Measurements from ENCODE around the gene IGF2. TPM values are rescaled to one million over a fixed set of nuclear protein-coding genes. Genes with fewer than 3 reads are reported as not detected.

The IGF2 gene
- total RNA-seq, 1 donor from 2014 or later, result 110 TPM

- no peak for DNase-seq (ENCODE audit: low spot score)
- H3K9me3 Mint-ChIP-seq (ENCODE audit: low read depth), result no peaks in the 10 kb centered on the region
- no peak for TF ChIP-seq CTCF (IDR thresholded peaks at IDR 0.05)
- H3K4me3 Mint-ChIP-seq (ENCODE audit: unreplicated experiment), result no peak within 1 kb of the TSS
- no peaks in the 10 kb centered on the region for H3K36me3 Mint-ChIP-seq (ENCODE audit: low read depth)
- no peaks in the 10 kb centered on the region for H3K27me3 Mint-ChIP-seq (ENCODE audit: low read depth)
- H3K4me1 Mint-ChIP-seq (ENCODE audit: low read depth), result no peaks in the 10 kb centered on the region
- H3K27ac Mint-ChIP-seq (ENCODE audit: unreplicated experiment), result no peak within 1 kb of the TSS
These were observed 21.6 kb upstream of the IGF2 start, which contains the start of gene INS for GRCh38 chr11:2160736-2161259. Gene INS (minus strand): TSS chr11:2161209. CDS start chr11:2160971, 238 bp downstream.

- Mint-ChIP-seq H3K9me3 (ENCODE audit: low read depth) (no peaks in the 10 kb centered on the region), H3K4me1 (ENCODE audit: low read depth) (no peaks in the 10 kb centered on the region), H3K27me3 (ENCODE audit: low read depth) (no peaks in the 10 kb centered on the region), H3K4me3 (ENCODE audit: unreplicated experiment) (no peak overlapping the region), H3K36me3 (ENCODE audit: low read depth) (no peaks in the 10 kb centered on the region), H3K27ac (ENCODE audit: unreplicated experiment) (no peak overlapping the region)
- TF ChIP-seq CTCF (IDR thresholded peaks at IDR 0.05), result no peak
- DNase-seq (ENCODE audit: low spot score), result no peak
These were observed 20.6 kb upstream of the IGF2 start for GRCh38 chr11:2159536-2160413.

- no peaks in the 10 kb centered on the region for H3K4me1 Mint-ChIP-seq (ENCODE audit: low read depth)
- H3K9me3 Mint-ChIP-seq (ENCODE audit: low read depth), result no peaks in the 10 kb centered on the region
- TF ChIP-seq CTCF (IDR thresholded peaks at IDR 0.05), result no peak
- H3K4me3 Mint-ChIP-seq (ENCODE audit: unreplicated experiment), result no peak overlapping the region
- H3K27ac Mint-ChIP-seq (ENCODE audit: unreplicated experiment), result no peak overlapping the region
- no peak for DNase-seq (ENCODE audit: low spot score)
- H3K36me3 Mint-ChIP-seq (ENCODE audit: low read depth), result no peaks in the 10 kb centered on the region
- H3K27me3 Mint-ChIP-seq (ENCODE audit: low read depth), result no peaks in the 10 kb centered on the region
These were observed 19.8 kb upstream of the IGF2 start for GRCh38 chr11:2158966-2159365.

- no peaks in the 10 kb centered on the region for H3K36me3 Mint-ChIP-seq (ENCODE audit: low read depth)
- DNase-seq (ENCODE audit: low spot score), result no peak
- H3K4me3 Mint-ChIP-seq (ENCODE audit: unreplicated experiment), result no peak overlapping the region
- no peak overlapping the region for H3K27ac Mint-ChIP-seq (ENCODE audit: unreplicated experiment)
- H3K9me3 Mint-ChIP-seq (ENCODE audit: low read depth), result no peaks in the 10 kb centered on the region
- H3K27me3 Mint-ChIP-seq (ENCODE audit: low read depth), result no peaks in the 10 kb centered on the region
- no peaks in the 10 kb centered on the region for H3K4me1 Mint-ChIP-seq (ENCODE audit: low read depth)
- no peak for TF ChIP-seq CTCF (IDR thresholded peaks at IDR 0.05)
These were observed 19.1 kb upstream of the IGF2 start for GRCh38 chr11:2158296-2158737.

GRCh38 chr11:2157294-2158040 lies 18.3 kb upstream of the IGF2 start:
- no peak for DNase-seq (ENCODE audit: low spot score)
- TF ChIP-seq CTCF (IDR thresholded peaks at IDR 0.05), result no peak
- no peaks in the 10 kb centered on the region for H3K4me1 Mint-ChIP-seq (ENCODE audit: low read depth)
- no peaks in the 10 kb centered on the region for H3K36me3 Mint-ChIP-seq (ENCODE audit: low read depth)
- H3K4me3 Mint-ChIP-seq (ENCODE audit: unreplicated experiment), result no peak overlapping the region
- H3K27me3 Mint-ChIP-seq (ENCODE audit: low read depth), result no peaks in the 10 kb centered on the region
- no peaks in the 10 kb centered on the region for H3K9me3 Mint-ChIP-seq (ENCODE audit: low read depth)
- no peak overlapping the region for H3K27ac Mint-ChIP-seq (ENCODE audit: unreplicated experiment)

Data from chondrocyte (in vitro differentiated cells).